HG02798 (cell line): ENCODE data around the gene FAM131A.
"Not testable (repeated sequence)": the region's sequence is repeated elsewhere in the genome, so short reads cannot be mapped to it uniquely, and the experiment has no call there.

Source experiments
- ATAC-seq: cut with Tn5 transposase; IDR thresholded peaks from one replicate; pipeline ENCODE4 v1.9.1; 2021; ENCODE audit warnings: mild to moderate bottlenecking; ENCODE audit not compliant: unreplicated experiment, poor library complexity

FAM131A gene

DNA sequence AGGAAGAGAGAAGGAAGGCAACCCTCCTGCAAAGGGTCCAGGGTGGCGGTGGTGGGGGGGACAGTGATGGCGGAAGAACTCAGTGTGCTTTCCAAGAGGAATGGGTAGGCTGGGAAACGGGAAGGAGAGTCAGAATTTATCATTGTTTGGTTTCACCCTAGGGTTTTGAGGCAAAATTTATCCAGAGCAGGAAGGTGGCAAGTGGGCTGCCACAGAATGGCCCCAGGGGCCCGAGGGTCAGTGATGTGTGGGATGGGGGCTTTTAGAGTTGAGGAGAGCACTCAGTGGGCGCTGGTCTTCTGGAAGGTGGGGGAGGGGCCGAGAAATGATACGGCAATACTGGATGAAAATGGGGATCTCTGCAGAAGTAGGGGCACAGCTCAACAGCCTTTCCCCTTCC lies 581 bp downstream of the FAM131A start:
- ATAC-seq: no peak

DNA sequence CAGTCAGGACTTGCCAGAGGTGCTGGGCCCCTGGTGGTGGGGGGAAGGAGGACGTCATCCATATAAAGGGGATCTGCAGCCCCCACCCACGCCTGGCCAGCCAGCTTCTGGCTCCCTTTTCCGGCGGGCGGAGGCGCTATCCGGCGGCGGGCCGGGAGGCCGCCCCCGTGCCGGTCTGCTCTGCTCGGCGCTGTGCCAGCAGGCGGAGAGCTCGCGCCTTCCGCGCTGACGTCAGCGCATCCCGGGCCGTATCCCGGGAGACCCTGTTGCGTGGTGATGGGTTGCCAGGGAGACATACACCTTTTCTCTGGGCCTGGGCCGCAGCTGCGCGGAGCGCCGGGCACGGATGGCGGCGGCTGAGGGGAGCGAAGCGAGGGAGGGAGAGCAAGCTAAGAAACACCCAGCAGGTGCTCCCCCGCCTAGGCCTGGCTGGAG lies 1.1 kb downstream of the FAM131A start:
- no peak for ATAC-seq

DNA sequence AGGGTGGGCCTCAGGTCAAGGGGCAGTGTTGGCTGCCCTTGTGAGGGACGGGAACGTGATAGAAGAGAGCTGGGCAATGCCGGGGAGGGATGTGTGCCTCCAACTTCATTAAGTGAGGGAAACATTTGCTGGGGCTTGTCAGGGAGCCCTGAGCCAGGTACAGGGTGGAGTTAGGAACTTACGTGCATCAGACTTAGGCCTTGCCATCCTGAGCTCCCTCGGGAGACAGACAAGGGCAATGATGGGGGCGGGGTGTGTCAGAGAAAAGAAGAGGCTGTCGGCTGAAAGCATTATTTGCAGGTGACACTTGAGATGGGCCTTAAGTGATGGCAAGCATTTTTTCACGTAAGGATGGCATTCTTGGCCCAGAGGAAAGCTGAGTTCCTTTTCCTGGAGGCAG lies 1.6 kb downstream of the FAM131A start:
- ATAC-seq: no peak

DNA sequence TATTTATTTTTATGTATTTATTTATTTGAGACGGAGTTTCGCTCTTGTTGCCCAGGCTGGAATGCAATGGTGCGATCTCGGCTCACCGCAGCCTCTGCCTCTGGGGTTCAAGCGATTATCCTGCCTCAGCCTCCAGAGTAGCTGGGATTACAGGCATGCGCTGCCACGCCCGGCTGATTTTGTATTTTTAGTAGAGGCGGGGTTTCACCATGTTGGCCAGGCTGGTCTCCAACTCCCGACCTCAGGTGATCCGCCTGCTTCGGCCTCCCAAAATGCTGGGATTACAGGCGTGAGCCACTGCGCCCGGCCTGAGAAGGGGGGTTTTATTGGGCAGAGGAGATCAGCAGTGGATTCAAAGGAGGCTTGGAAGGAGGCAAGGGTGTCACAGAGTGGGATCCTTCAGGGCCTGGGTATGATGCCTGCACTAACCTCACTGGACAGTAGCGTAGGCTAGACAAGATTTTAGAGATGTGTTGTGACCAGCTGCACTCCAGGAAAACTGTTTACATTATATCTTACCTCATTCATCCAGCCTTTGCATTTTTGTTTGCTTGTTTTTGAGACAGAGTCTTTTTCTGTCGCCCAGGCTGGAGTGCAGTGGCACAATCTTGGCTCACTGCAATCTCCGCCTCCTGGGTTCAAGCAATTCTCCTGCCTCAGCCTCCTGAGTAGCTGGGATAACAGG lies 2.2 kb downstream of the FAM131A start:
- ATAC-seq: not testable (repeated sequence)

DNA sequence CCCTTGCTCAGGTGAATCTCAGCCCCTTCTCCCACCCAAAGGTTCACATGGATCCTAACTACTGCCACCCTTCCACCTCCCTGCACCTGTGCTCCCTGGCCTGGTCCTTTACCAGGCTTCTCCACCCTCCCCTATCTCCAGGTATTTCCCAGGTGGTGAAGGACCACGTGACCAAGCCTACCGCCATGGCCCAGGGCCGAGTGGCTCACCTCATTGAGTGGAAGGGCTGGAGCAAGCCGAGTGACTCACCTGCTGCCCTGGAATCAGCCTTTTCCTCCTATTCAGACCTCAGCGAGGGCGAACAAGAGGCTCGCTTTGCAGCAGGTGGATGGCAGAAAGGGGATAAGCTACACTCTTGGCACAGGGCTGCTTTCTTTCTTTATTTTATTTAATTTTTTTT lies 4.5 kb downstream of the FAM131A start:
- no peak for ATAC-seq

DNA sequence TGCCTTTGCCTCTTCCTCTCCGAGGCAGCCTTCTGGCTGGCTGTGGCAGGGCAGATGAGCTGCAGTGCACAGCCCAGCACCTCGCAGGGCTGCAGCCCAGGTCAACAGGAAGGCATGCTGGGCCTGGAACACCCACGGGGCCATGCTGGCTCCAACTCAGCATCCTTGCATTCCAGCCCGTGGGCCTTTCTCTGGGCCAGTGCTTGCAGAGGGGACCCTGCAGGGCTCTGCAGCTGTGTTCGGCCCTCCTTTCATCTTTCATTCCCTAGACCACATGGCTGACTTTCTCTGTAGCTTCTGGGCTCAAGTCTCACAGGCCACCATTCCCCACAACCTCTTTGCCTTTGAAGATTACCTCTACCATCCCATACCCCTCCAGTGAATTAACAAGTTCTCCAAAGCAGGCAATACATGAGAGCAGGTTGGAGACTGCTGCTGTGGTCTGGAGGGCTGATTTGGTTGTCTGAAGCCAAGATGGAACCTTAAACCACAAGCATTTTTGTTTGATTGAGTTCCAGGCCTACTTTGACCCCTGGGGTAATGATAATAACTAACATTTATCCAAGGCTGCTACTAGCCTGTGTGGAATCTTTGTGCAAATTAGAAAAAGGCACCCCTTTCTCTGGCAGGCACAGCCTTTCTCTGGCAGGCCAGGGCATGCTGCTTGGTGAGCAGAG lies 5.9 kb downstream of the FAM131A start:
- no peak for ATAC-seq

DNA sequence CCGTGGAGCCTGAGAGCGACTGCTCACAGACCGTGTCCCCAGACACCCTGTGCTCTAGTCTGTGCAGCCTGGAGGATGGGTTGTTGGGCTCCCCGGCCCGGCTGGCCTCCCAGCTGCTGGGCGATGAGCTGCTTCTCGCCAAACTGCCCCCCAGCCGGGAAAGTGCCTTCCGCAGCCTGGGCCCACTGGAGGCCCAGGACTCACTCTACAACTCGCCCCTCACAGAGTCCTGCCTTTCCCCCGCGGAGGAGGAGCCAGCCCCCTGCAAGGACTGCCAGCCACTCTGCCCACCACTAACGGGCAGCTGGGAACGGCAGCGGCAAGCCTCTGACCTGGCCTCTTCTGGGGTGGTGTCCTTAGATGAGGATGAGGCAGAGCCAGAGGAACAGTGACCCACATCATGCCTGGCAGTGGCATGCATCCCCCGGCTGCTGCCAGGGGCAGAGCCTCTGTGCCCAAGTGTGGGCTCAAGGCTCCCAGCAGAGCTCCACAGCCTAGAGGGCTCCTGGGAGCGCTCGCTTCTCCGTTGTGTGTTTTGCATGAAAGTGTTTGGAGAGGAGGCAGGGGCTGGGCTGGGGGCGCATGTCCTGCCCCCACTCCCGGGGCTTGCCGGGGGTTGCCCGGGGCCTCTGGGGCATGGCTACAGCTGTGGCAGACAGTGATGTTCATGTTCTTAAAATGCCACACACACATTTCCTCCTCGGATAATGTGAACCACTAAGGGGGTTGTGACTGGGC lies 7.3 kb downstream of the FAM131A start:
- ATAC-seq: no peak

DNA sequence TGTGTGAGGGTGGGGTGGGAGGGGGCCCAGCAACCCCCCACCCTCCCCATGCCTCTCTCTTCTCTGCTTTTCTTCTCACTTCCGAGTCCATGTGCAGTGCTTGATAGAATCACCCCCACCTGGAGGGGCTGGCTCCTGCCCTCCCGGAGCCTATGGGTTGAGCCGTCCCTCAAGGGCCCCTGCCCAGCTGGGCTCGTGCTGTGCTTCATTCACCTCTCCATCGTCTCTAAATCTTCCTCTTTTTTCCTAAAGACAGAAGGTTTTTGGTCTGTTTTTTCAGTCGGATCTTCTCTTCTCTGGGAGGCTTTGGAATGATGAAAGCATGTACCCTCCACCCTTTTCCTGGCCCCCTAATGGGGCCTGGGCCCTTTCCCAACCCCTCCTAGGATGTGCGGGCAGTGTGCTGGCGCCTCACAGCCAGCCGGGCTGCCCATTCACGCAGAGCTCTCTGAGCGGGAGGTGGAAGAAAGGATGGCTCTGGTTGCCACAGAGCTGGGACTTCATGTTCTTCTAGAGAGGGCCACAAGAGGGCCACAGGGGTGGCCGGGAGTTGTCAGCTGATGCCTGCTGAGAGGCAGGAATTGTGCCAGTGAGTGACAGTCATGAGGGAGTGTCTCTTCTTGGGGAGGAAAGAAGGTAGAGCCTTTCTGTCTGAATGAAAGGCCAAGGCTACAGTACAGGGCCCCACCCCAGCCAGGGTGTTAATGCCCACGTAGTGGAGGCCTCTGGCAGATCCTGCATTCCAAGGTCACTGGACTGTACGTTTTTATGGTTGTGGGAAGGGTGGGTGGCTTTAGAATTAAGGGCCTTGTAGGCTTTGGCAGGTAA lies 8.1 kb downstream of the FAM131A start:
- no peak for ATAC-seq

DNA sequence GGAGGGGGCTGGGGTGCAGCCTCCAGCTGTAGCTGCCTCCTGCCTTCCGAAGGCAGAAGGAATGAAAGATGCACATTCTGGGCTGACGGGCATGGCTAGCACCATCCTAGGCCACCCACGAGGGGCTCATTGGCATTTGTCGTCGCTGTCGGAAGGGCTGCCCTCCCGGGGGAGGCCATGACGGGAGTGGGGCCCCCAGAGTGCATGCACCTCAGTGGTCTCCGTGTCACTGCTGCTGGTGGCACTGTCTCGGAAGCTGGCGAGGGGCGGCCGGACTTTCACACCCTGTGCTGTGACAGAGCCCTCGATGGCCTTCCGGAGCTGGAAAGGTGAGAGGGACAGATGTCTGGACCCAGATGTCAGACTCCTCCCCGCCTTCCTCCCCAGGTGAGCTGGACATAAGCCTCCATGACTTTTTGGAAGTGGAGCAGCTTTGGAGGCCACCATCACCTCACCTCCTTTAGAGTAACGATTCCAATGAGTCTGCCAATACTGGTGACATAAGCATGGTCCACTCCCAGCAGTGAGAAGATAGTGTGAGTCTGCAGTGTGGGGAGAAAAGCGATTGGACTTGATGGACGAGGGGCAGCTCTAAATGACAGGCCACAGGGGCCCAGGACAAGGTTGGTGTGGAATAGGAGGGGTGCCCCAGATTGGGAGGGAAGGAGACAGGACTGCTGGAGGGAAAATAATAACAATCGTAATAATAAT lies 9.2 kb downstream of the FAM131A start:
- no peak for ATAC-seq

DNA sequence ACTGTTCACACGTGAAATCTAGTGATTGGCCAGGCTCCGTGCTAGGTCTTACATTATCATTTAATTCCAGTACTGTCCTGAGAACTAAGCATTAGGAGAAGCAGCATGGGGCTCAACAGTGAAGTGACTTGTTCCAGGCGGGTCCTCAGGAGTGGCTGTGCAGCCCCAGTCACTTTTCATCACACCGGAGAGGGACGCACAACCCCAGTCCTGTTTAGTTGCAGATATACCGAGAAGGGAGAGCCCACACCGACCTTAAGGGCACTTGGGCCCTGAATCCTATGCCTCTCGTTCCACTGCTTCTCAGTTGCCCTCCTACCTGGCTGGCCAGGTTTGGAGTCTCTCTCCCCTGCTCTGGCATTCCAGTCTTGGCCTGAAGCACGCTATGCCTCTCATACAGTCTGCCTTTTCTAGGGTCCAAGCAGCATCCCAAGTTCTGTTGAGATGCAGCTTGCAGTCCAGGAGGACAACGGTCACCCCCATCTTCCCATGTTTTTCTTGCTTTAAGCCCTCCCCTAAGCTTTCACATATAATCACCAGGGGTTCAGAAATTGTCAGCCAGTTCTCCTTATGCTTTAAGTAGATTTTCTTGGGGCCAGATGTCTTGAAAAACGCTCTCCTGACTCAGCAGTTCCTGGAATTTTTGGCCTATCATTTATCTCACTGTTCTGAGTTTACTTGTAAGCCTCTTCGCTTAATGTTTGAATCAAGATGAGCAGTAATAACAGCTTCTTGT lies 10.1 kb downstream of the FAM131A start:
- no peak for ATAC-seq

DNA sequence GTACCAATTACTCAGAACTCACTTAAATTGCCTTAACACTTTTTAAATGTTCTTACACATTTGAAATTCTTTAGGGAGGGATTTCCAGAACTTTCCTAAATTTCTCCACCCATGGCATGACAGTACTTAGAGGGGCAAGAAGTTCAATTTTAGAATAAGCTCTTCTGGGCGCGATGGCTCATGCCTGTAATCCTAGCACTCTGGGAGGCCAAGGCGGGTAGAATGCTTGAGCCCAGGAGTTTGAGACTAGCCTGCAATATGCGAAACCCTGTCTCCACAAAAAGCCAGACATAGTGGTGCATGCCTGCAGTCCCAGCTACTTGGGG lies 10.6 kb downstream of the FAM131A start:
- no peak for ATAC-seq

DNA sequence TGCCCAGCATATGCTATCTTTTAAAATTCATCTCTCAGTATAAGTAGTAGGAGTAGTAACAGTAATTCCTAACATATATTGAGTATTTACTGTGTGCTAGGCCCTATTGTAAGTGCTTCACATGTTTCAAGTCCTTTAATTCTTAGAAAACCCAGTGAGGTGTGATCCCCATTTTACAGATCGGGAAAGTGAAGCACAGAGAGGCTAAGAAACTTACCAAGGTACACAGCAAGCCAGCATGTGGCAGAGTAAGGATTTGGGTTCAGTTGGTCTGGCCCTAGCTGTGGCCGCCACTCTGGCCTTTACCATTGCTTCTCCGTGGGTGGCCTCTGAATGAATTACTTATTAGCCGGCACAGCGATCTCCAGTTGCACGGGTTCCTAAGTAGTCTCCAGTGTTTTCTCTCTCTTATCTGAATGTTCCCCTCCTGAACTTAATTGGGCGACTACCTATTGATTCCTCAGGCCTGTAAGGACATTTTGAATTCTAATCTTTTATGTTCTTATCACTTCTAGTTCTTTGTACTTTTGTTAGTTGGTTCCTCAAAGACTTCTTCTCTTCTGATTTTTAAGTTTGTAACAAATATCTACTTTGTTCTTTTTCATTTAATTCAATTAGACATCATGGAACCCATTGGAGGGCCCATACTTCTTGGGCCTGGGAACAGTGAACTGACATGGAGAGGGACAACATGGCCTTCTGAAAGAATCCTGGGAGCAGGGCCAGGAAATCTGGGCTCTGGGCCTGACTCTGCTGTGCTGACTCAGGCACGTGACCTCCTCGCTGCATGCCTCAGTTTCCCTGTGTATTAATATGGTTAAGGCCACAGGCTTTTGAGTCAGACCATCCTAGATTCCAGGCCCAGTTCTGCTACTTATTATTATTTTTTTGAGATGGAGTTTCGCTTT lies 12.4 kb downstream of the FAM131A start:
- no peak for ATAC-seq

DNA sequence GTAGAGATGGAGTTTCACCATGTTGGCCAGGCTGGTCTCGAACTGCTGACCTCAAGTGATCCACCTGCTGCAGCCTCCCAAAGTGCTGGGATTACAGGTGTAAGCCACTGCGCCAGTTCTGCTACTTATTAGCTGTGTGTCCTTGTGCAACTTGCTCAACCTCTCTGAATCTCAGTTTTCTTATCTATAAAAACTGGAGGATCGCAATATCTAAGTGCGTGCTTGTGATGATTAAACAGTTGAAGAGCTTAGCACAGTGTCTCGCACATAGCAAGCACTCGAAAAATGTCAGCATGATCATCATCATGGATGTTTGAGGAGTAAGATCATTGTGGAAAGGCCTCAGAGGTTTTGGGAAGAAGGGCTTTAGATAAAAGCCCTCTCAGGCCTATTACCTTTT lies 13.2 kb downstream of the FAM131A start:
- ATAC-seq: no peak

DNA sequence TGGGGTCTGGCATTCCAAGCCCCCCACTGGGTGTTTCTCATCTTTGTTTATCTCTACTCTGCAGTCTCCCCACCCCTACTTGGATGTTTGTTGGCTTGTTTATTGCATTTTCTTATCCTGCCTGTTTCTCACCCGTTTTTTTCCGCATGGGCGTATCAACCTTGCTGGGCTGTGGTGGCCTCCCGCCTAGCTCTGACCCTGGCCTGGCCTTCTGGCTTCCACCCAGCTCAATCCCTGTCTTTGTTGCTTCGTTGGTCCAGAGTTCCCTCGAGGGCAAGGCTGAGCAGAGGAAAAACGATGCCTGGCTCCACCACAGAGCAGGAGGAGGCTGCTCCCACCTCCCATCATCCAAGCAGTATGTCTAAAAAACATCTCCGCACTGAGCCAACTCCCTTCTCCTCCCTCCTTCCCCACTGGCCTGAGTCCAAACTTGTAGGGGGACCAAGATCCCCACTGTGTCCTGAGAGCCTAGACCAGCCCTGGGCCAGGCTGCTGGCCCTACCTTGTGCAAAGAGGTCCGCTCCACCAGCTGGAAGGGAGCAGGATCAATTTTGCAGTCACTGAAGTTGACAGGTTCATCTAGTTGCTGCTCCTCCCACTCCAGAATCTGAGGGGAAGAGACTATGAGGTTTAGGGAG lies 14.2 kb downstream of the FAM131A start:
- ATAC-seq: no peak

DNA sequence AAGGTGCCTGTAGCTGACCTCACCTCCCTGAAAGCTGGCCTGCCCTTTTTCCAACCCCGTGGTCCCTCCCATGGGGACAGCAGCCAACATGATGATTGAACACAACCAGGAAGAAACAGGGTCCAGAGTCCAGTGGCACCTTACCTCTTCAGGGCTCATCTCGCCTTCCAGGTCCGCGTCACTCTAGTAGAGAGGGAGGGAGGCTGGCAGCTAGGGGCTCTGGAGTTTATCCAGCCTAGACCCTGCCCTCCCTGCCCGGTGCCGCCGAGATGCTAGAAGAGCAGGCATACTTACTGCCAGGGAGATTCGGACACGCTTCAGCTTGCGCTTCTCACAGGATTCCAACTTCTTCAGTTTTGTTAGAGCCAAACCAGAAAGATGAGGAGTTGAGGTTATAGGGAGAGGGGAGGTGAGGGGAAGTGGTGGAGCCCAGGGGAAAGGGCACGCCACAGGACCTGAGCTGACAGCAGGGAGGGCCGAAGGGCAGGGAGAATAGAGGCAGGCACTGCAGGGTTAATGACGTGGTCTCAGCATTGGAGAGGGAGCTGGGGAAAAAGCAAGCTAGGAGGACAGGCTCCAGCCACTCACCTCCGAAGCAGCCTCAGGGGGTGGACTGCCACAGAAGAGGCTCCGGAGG lies 14.9 kb downstream of the FAM131A start:
- ATAC-seq: no peak

DNA sequence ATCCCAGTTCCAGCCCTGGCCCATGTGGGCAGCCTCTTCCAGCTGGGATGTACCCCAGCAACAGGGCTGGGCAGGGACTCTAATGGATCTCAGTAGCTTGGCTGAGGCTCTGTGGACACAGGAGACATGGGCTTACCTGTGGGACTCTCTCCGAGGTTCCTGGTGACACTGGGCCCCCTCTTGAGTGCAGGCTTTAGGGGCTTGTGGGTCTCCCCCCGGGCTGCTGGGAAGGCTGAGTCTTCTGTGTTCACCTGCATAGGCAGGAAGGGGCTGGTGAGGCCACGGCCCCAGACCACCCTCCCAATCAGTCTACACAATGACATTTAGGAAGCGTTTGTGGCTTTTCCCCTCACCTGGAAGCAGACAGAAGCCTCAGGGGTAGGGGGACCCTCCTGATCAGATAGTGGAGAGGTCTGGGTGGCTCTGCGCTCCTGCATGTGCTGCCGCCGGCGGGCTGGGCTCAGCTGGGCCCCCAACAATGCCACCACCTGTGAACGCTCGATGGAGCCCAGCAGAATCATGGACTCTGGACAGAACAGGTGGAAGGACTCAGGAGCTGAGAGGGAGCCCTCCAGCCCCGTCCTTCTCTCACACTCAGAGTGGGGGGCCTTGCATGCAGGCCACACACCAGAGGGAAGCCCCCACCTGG lies 15.6 kb downstream of the FAM131A start:
- ATAC-seq: no peak

DNA sequence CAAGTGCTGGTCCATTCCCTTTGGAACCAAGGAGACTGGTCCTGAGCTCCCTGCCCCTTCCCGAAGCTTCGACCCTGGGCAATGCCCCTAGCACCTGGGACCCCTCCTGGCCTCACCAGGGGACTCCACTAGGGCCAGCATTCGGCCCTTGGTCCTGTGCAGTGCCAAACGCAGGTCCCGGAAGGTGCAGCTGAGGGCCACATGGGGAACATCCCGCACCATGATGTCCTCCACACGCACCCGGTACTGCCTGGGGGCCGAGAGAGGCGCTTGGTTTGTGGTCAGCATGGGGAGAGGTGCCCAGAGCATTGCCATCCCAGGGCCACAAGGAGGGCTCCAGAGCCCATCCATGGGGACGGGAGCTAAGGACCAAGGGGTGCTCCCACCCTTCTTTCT lies 16.1 kb downstream of the FAM131A start:
- no peak for ATAC-seq
